ENCODE measurements around the gene CIPC. TPM values are rescaled to one million over a fixed set of nuclear protein-coding genes. Genes with fewer than 3 reads are reported as not detected.
A peak's percentile ranks its signal among the peaks of the same experiment; 100 is the strongest.

Gene CIPC
- total and polyA plus RNA-seq, 2 of the 13 experiments (the other 11 are each of a cell fraction or from before 2014, with no cell fraction given) = 7.6 to 13.9 TPM

- H3K36me3 ChIP-seq (replicated peaks in 1 of 2; ENCODE audit: control insufficient read depth in 1 of 2, insufficient read depth in 2 of 2, low read length in 2 of 2) = no peaks in the 10 kb centered on the region
- peaks cover 3 to 24% of the 10 kb centered on the region in 2 experiments; a peak in 4 of 5 replicates for H3K27me3 ChIP-seq (ENCODE audit: control insufficient read depth in 1 of 2, insufficient read depth in 2 of 2, low read length in 2 of 2)
- H2AFZ ChIP-seq (ENCODE audit: low read length) = no peak overlapping the region
- POLR2A ChIA-PET = interaction anchor here (0.9 kb wide), 1 partner anchor 192 kb away, joined by 3 read pairs; no protein-coding TSS in a partner anchor
- intact Hi-C loops (cut with micrococcal nuclease; ENCODE audit: unreplicated experiment) (no loop called here), in situ Hi-C loops (cut with HindIII; ENCODE audit: extremely low pct_ligation_motif_present, low pct_unique_long_range_greater_than_20kb) (no loop called here)
- CTCF ChIA-PET (ENCODE audit: low intra/inter-chr PET ratio, low total read pairs) = interaction anchor here (0.7 to 5.2 kb wide), 7 partner anchors 44 to 198 kb away, joined by 3 to 68 read pairs (median 6); no protein-coding TSS in a partner anchor
- no TSS peak for BruUV-seq (replicated peaks)
- 8% methylated on average over 11 of the region's 11 CpGs for WGBS (ENCODE audit: low lambda C conversion rate)
- H3K79me2 ChIP-seq (ENCODE audit: insufficient read depth, low read length) = no peaks in the 10 kb centered on the region
- no peaks in the 10 kb centered on the region for H3K9me3 ChIP-seq (ENCODE audit: low read length)
- H4K20me1 ChIP-seq (ENCODE audit: insufficient read depth, low read length) = no peaks in the 10 kb centered on the region
- no peak overlapping the region for H3K9ac ChIP-seq (ENCODE audit: insufficient read depth, low read depth, low read length)
- H3K4me3 ChIP-seq (replicated peaks in 1 of 3; ENCODE audit: insufficient read depth in 1 of 3, low read depth in 2 of 3, low read length in 3 of 3) = no peak overlapping the region
- DNase-seq (ENCODE audit: low spot score) = no peak
- H3K4me1 ChIP-seq (ENCODE audit: insufficient read depth, low read length) = 0 out of 2 replicates have a peak, but pooled peaks cover 6% of the 10 kb centered on the region
- no peak overlapping the region for H3K4me2 ChIP-seq (ENCODE audit: low read depth, low read length)
- no peak overlapping the region for H3K27ac ChIP-seq (ENCODE audit: extremely low read length, insufficient read depth, low read length)
- peak; percentile 88 for ATAC-seq
- peak; percentile 15 for FAIRE-seq
- peak; percentile 28; the same call in 1 of the 2 replicates for TF ChIP-seq MAZ (IDR thresholded peaks at IDR 0.05; ENCODE audit: borderline replicate concordance, low read depth, low read length)
- TF ChIP-seq MAZ (CRISPR knock-in tag; IDR thresholded peaks at IDR 0.05; ENCODE audit: low read depth) = 0 out of 2 replicates have a peak, but pooled peaks have one; percentile 38
- no peak for TF ChIP-seq HMGA1 (CRISPR knock-in tag; conservative IDR thresholded peaks at IDR 0.05)
- TF ChIP-seq RAD21 (CRISPR knock-in tag; IDR thresholded peaks at IDR 0.05) = peak; percentile 93
- peak; percentile 53 for TF ChIP-seq XRCC5 (optimal IDR thresholded peaks at IDR 0.05; ENCODE audit: low read length)
- 0 out of 2 replicates have a peak, but pooled peaks have one; percentile 60 for TF ChIP-seq HNRNPL (IDR thresholded peaks at IDR 0.05; ENCODE audit: low read depth, low read length)
- TF ChIP-seq STAG1 (CRISPR knock-in tag; IDR thresholded peaks at IDR 0.05) = peak; percentile 99
- TF ChIP-seq THAP9 (CRISPR knock-in tag; IDR thresholded peaks at IDR 0.05; ENCODE audit: borderline replicate concordance) = 0 out of 2 replicates have a peak, but pooled peaks have one; percentile 48
- no peak for TF ChIP-seq ZNF616 (CRISPR knock-in tag; IDR thresholded peaks at IDR 0.05; ENCODE audit: low read depth)
- no peak for TF ChIP-seq RBFOX2 (IDR thresholded peaks at IDR 0.05; ENCODE audit: low read depth, low read length)
- peak; percentile 34; the same call in 1 of the 2 replicates for TF ChIP-seq ZNF768 (CRISPR knock-in tag; IDR thresholded peaks at IDR 0.05)
- TF ChIP-seq EHMT2 (IDR thresholded peaks at IDR 0.05; ENCODE audit: borderline replicate concordance, low read depth, low read length) = no peak
- TF ChIP-seq ZXDC (CRISPR knock-in tag; IDR thresholded peaks at IDR 0.05) = no peak
- no peak for TF ChIP-seq SNAPC5 (CRISPR knock-in tag; IDR thresholded peaks at IDR 0.05; ENCODE audit: borderline replicate concordance)
- peak; percentile 93 for TF ChIP-seq CTCF (CRISPR knock-in tag; IDR thresholded peaks at IDR 0.05)
These were observed 30.2 kb upstream of the CIPC start for GRCh38 chr14:77067632-77068516.
